ENCODE data around the gene SMC3.

Gene SMC3

GRCh38 chr10:110567201-110568054, at the start of gene SMC3:
Gene SMC3 (plus strand): TSS chr10:110567695. CDS start chr10:110567817, 122 bp downstream.
- TF ChIP-seq, protein P1, sequence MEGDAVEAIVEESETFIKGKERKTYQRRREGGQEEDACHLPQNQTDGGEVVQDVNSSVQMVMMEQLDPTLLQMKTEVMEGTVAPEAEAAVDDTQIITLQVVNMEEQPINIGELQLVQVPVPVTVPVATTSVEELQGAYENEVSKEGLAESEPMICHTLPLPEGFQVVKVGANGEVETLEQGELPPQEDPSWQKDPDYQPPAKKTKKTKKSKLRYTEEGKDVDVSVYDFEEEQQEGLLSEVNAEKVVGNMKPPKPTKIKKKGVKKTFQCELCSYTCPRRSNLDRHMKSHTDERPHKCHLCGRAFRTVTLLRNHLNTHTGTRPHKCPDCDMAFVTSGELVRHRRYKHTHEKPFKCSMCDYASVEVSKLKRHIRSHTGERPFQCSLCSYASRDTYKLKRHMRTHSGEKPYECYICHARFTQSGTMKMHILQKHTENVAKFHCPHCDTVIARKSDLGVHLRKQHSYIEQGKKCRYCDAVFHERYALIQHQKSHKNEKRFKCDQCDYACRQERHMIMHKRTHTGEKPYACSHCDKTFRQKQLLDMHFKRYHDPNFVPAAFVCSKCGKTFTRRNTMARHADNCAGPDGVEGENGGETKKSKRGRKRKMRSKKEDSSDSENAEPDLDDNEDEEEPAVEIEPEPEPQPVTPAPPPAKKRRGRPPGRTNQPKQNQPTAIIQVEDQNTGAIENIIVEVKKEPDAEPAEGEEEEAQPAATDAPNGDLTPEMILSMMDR (IDR thresholded peaks at IDR 0.05; ENCODE audit: control insufficient read depth, insufficient read depth, low read depth, low read length, missing control alignments): peak; percentile 13
- H3K4me3 ChIP-seq (ENCODE audit: control insufficient read depth, low read depth, low read length): peak within 1 kb of the TSS; percentile 60
- peak; percentile 82 for DNase-seq (ENCODE audit: low read depth)

GRCh38 chr10:110522365-110522988, 45.0 kb upstream of the SMC3 start:
- DNase-seq (ENCODE audit: low read depth): no peak
- no peak overlapping the region for H3K4me3 ChIP-seq (ENCODE audit: control insufficient read depth, low read depth, low read length)
- TF ChIP-seq, protein P1 (IDR thresholded peaks at IDR 0.05; ENCODE audit: control insufficient read depth, insufficient read depth, low read depth, low read length, missing control alignments): no peak

DNA sequence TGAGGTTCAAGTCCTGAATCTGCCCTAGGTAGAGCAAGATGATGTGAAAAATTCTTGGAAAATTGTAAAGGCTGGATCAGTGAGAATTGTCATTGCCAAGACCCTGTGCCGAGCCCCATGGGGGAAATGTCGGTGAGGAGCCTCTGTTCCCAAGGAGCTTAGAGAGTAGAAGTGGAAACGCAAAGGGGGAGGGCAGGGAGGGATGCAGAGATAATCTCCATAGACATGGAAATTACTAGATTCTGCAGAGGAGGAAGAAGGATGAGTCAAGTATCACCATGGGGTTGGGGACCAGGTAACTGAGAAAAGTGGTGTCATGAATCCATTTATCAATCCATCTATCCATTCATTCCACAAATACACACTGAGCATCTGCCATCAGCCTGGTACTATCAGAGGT, 43.8 kb upstream of the SMC3 start:
- TF ChIP-seq, protein P1 (IDR thresholded peaks at IDR 0.05; ENCODE audit: control insufficient read depth, insufficient read depth, low read depth, low read length, missing control alignments): no peak
- no peak for DNase-seq (ENCODE audit: low read depth)
- H3K4me3 ChIP-seq (ENCODE audit: control insufficient read depth, low read depth, low read length): no peak overlapping the region

GRCh38 chr10:110524179-110524858, 43.2 kb upstream of the SMC3 start:
- TF ChIP-seq, protein P1 (IDR thresholded peaks at IDR 0.05; ENCODE audit: control insufficient read depth, insufficient read depth, low read depth, low read length, missing control alignments): no peak
- no peak overlapping the region for H3K4me3 ChIP-seq (ENCODE audit: control insufficient read depth, low read depth, low read length)
- no peak for DNase-seq (ENCODE audit: low read depth)

DNA sequence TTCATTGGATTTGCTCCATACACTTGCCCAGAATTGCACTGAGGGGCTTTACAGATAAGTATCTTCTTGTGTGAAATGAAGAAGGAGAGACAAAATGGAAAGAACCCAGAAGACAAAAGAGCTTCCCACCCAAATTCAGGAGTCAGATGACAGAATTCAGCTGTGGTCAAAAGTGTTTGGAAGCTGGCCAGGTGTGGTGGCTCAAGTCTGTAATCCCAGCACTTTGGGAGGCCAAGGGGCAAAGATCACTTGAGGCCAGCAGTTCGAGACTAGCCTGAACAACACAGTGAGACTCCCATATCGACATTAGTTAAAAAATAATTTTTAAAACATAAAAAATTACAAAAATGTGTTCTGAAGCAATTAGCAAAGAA, 42.6 kb upstream of the SMC3 start:
- TF ChIP-seq, protein P1 (IDR thresholded peaks at IDR 0.05; ENCODE audit: control insufficient read depth, insufficient read depth, low read depth, low read length, missing control alignments): no peak
- no peak for DNase-seq (ENCODE audit: low read depth)
- no peak overlapping the region for H3K4me3 ChIP-seq (ENCODE audit: control insufficient read depth, low read depth, low read length)

- TF ChIP-seq, protein P1 (IDR thresholded peaks at IDR 0.05; ENCODE audit: control insufficient read depth, insufficient read depth, low read depth, low read length, missing control alignments): no peak
- DNase-seq (ENCODE audit: low read depth): no peak
- no peak overlapping the region for H3K4me3 ChIP-seq (ENCODE audit: control insufficient read depth, low read depth, low read length)
These were observed 41.9 kb upstream of the SMC3 start for GRCh38 chr10:110525349-110526260.
